GM18909 (cell line): ENCODE results near the gene SLC25A17.
"Not testable (repeated sequence)": the region's sequence is repeated elsewhere in the genome, so short reads cannot be mapped to it uniquely, and the experiment has no call there.

ENCODE experiments used
- ATAC-seq: cut with Tn5 transposase; IDR thresholded peaks from one replicate; pipeline ENCODE4 v1.9.1; 2021; ENCODE audit warnings: mild to moderate bottlenecking; ENCODE audit not compliant: unreplicated experiment, poor library complexity

Gene SLC25A17

GRCh38 chr22:40721266-40721665 lies 97.9 kb downstream of the SLC25A17 start:
- ATAC-seq: no peak

- no peak for ATAC-seq
These were observed 98.4 kb downstream of the SLC25A17 start for GRCh38 chr22:40720538-40721256.

GRCh38 chr22:40720156-40720537 lies 99.0 kb downstream of the SLC25A17 start:
- not testable (repeated sequence) for ATAC-seq
